HG03520 (cell line): ENCODE measurements around the gene CYP4V2.
A peak's percentile ranks its signal among the peaks of the same experiment; 100 is the strongest.

Experiments used
- ATAC-seq: cut with Tn5 transposase; IDR thresholded peaks from one replicate; pipeline ENCODE4 v1.9.1; 2021; ENCODE audit warnings: mild to moderate bottlenecking, moderate library complexity; ENCODE audit not compliant: unreplicated experiment

The CYP4V2 gene

GRCh38 chr4:186188107-186188506 is 3.3 kb upstream of the CYP4V2 start:
- ATAC-seq, result no peak

- no peak for ATAC-seq
These were observed 1.7 kb upstream of the CYP4V2 start for GRCh38 chr4:186189656-186190055.

GRCh38 chr4:186190581-186191199 is 677 bp upstream of the CYP4V2 start:
- ATAC-seq, result peak; percentile 17

GRCh38 chr4:186192066-186192612 is 772 bp downstream of the CYP4V2 start:
- ATAC-seq, result no peak

- ATAC-seq, result no peak
These were observed 2.5 kb downstream of the CYP4V2 start for GRCh38 chr4:186193851-186194250.

- ATAC-seq, result no peak
These were observed 4.7 kb downstream of the CYP4V2 start for GRCh38 chr4:186196063-186196462.

- no peak for ATAC-seq
These were observed 9.1 kb downstream of the CYP4V2 start for GRCh38 chr4:186200516-186200915.

GRCh38 chr4:186201010-186201409 is 9.6 kb downstream of the CYP4V2 start:
- no peak for ATAC-seq

GRCh38 chr4:186201535-186202230 is 10.3 kb downstream of the CYP4V2 start:
- ATAC-seq, result peak; percentile 99

GRCh38 chr4:186202490-186203140 is 11.2 kb downstream of the CYP4V2 start:
- no peak for ATAC-seq

- ATAC-seq, result no peak
These were observed 12.0 kb downstream of the CYP4V2 start for GRCh38 chr4:186203406-186203805.

GRCh38 chr4:186204103-186204559 is 12.8 kb downstream of the CYP4V2 start:
- ATAC-seq, result no peak

- no peak for ATAC-seq
These were observed 13.3 kb downstream of the CYP4V2 start for GRCh38 chr4:186204686-186205085.

GRCh38 chr4:186205156-186205555 is 13.8 kb downstream of the CYP4V2 start:
- ATAC-seq, result no peak

GRCh38 chr4:186216465-186217024 is 25.2 kb downstream of the CYP4V2 start:
- ATAC-seq, result no peak

- ATAC-seq, result no peak
These were observed 26.4 kb downstream of the CYP4V2 start for GRCh38 chr4:186217733-186218293.

GRCh38 chr4:186221624-186222023 is 30.3 kb downstream of the CYP4V2 start:
- ATAC-seq, result no peak

- ATAC-seq, result no peak
These were observed 34.5 kb downstream of the CYP4V2 start for GRCh38 chr4:186225848-186226247.

GRCh38 chr4:186226521-186227189 is 35.3 kb downstream of the CYP4V2 start:
- ATAC-seq, result no peak

GRCh38 chr4:186227221-186227620 is 35.9 kb downstream of the CYP4V2 start, which contains the start of gene KLKB1:
TSS of gene KLKB1 (plus strand) at chr4:186227507. CDS start at chr4:186228196, 689 bp downstream.
- no peak for ATAC-seq
